Osteocyte (in vitro differentiated cells): ENCODE measurements around the gene CNPPD1. TPM values are rescaled to one million over a fixed set of nuclear protein-coding genes. Genes with fewer than 3 reads are reported as not detected.

Experiments
- DNase-seq: peaks from one replicate; pipeline ENCODE4 v3.0.0; 2021; ENCODE audit warnings: mixed read lengths; ENCODE audit not compliant: unreplicated experiment; ENCODE audit errors: extremely low spot score
- H3K27ac Mint-ChIP-seq: one replicate; pipeline ENCODE4 v1.8.0; 2021; ENCODE audit warnings: mild to moderate bottlenecking, mixed read lengths; ENCODE audit not compliant: unreplicated experiment
- H3K27me3 Mint-ChIP-seq: one replicate; pipeline ENCODE4 v1.8.0; 2021; ENCODE audit warnings: mixed read lengths; ENCODE audit not compliant: unreplicated experiment
- H3K36me3 Mint-ChIP-seq: one replicate; pipeline ENCODE4 v1.8.0; 2021; ENCODE audit warnings: mixed read lengths; ENCODE audit not compliant: unreplicated experiment
- H3K4me1 Mint-ChIP-seq: one replicate; pipeline ENCODE4 v1.8.0; 2021; ENCODE audit warnings: mixed read lengths; ENCODE audit not compliant: unreplicated experiment
- H3K4me3 Mint-ChIP-seq: one replicate; pipeline ENCODE4 v1.8.0; 2021; ENCODE audit warnings: mild to moderate bottlenecking, moderate library complexity, mixed read lengths; ENCODE audit not compliant: unreplicated experiment
- H3K9me3 Mint-ChIP-seq: one replicate; pipeline ENCODE4 v1.8.0; 2021; ENCODE audit warnings: mixed read lengths; ENCODE audit not compliant: unreplicated experiment
- total RNA-seq: library from RNA; stranded (reverse); gene quantifications from 2 replicates; pipeline ENCODE4 v1.2.1, GENCODE V29; 2021
- TF ChIP-seq, protein P1 (sequence below): fragments of 200-600 bp; sonication (generic); IDR thresholded peaks from 2 replicates; pipeline ENCODE4 v1.5.0; 2021; ENCODE audit warnings: antibody characterized with exemption, mild to moderate bottlenecking, moderate library complexity

Gene CNPPD1
- total RNA-seq, 1 donor from 2014 or later = 45.7 TPM

DNA sequence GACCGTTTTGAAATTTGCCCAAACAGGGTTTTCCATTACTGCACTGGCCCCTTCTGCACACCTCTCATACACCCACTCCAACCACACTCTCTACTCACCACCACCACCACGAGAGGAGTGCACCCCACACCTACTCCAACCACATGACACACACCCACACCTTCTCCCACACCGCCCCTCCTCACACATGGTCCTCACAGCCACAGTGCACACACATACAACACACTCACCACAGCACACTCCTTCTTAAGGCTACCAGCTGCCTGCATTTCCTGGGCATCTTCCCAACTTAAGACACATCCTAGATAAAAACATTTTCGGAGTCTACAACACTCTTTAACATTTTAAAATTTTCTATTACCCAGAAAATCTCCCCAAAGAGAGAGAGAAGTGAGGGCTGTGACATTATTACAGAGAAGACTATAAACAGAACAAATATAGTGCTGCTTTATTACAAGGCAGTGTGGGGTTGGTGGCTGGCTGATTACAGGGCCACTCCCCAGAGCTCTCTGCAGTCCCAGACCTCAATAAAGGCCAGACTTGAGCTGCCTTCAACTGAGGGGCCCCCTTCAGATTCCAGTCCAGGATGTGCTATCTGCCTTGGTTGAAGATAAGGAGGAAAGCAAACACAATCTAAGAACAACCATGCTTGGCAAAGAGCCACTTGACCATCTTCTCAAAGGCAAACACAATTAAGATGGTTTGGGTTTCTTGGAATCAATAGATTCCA, 52.2 kb downstream of the CNPPD1 start:
- no peak for DNase-seq
- TF ChIP-seq, protein P1, sequence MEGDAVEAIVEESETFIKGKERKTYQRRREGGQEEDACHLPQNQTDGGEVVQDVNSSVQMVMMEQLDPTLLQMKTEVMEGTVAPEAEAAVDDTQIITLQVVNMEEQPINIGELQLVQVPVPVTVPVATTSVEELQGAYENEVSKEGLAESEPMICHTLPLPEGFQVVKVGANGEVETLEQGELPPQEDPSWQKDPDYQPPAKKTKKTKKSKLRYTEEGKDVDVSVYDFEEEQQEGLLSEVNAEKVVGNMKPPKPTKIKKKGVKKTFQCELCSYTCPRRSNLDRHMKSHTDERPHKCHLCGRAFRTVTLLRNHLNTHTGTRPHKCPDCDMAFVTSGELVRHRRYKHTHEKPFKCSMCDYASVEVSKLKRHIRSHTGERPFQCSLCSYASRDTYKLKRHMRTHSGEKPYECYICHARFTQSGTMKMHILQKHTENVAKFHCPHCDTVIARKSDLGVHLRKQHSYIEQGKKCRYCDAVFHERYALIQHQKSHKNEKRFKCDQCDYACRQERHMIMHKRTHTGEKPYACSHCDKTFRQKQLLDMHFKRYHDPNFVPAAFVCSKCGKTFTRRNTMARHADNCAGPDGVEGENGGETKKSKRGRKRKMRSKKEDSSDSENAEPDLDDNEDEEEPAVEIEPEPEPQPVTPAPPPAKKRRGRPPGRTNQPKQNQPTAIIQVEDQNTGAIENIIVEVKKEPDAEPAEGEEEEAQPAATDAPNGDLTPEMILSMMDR = no peak
- Mint-ChIP-seq H3K9me3 (no peaks in the 10 kb centered on the region), H3K4me3 (no peak overlapping the region), H3K27me3 (no peaks in the 10 kb centered on the region), H3K36me3 (peaks cover 5% of the 10 kb centered on the region), H3K27ac (no peak overlapping the region), H3K4me1 (peaks cover 16% of the 10 kb centered on the region)

DNA sequence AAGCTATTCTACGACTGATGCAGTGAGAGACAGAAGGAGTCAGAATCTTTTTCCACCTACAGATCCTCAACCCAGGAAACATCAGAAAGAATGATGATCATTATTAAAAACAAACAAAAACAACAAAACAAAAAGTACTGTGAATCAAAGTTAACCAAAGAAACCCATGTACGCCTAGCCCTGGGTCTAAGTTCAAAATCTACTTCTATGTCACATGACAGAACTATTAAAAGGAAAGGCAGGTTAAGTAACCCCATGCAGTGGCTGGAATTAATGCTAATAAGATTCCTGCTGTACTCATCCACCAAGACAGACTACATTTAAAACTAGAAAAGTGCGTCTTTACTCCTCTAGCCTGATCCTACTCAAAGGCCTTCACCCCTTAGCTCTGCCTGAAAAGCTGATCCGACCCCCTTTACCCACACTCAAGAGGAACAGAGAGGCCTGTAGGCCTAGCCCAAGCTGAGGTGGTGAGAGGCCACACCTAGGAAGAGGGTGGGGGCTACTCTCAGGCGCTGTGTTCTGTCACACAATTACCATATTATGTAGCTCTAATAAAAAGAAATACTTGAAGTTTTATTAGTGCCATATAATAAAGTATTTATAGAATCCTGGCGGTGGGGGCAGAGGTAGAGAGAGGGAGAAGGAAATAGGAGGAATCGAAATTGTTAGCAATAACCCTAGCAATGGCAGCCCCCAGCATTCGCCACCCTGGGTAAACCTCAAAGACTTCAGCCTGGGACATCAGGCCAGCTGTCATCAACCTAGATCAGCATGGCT, 53.2 kb downstream of the CNPPD1 start:
- H3K36me3 Mint-ChIP-seq = peaks cover 2% of the 10 kb centered on the region
- peaks cover 16% of the 10 kb centered on the region for H3K4me1 Mint-ChIP-seq
- H3K27ac Mint-ChIP-seq = no peak overlapping the region
- no peak for DNase-seq
- no peaks in the 10 kb centered on the region for H3K9me3 Mint-ChIP-seq
- no peaks in the 10 kb centered on the region for H3K27me3 Mint-ChIP-seq
- no peak overlapping the region for H3K4me3 Mint-ChIP-seq
- TF ChIP-seq, protein P1 = no peak

DNA sequence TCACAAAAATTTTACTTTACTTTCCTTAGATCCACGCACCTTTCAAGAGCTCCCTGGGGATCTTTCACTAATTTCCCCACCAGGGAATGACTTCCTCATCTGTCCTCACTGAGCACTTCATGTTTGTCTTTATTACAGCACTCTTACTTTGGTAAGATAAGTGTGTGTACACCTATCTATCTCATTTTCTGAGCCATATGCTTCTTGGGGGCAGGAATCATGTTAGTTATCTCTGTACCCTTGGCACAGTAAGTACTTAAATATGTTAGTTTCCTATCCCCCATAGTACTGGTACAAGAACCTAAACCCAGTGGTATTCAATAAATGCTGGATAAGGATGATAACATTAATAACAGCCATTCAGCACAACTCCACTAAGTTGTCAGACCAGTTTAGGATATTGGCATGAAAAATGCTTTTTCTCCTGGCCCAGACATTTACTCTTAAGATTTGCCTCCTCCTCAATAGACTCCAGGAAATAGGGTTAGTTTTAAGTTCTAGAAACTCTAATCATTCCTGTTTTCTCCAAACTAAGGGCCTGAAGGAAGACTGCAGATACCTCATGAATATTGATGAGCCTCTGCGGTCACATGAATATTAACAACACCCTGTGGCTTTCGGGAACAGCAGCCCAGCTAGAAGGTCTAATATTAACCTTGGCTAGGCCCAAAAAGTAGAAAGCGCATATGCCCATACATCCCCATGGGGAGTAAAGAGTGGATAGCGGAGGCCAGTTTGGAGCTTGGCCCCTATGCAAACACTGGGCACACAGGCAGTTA, 54.3 kb downstream of the CNPPD1 start:
- peaks cover 2% of the 10 kb centered on the region for H3K36me3 Mint-ChIP-seq
- DNase-seq = no peak
- H3K4me3 Mint-ChIP-seq = no peak overlapping the region
- no peak overlapping the region for H3K27ac Mint-ChIP-seq
- no peaks in the 10 kb centered on the region for H3K27me3 Mint-ChIP-seq
- H3K4me1 Mint-ChIP-seq = peaks cover 16% of the 10 kb centered on the region
- TF ChIP-seq, protein P1 = no peak
- H3K9me3 Mint-ChIP-seq = no peaks in the 10 kb centered on the region

Other genes with a start within 250 kb of the CNPPD1 start
- gene CDK5R2, start 217.3 kb downstream of the CNPPD1 start, total RNA-seq = not detected in 2 replicates
- gene FEV, start 191.7 kb downstream of the CNPPD1 start, total RNA-seq = not detected in 2 replicates
- not detected in 2 replicates for gene CRYBA2, start 183.5 kb downstream of the CNPPD1 start, total RNA-seq
- gene CFAP65, start 135.4 kb downstream of the CNPPD1 start, total RNA-seq = not detected in 2 replicates
- gene IHH, start 116.0 kb downstream of the CNPPD1 start, total RNA-seq = 0.18 TPM in 1 of 2 replicates, not detected in the other
- gene NHEJ1, start 16.1 kb downstream of the CNPPD1 start, total RNA-seq = 18.0 and 19.3 TPM in 2 replicates
- gene SLC23A3, start 6.9 kb downstream of the CNPPD1 start, total RNA-seq = 2.8 and 5.2 TPM in 2 replicates
- 101 and 110 TPM in 2 replicates for gene RETREG2, start 1.4 kb upstream of the CNPPD1 start, total RNA-seq
- 30.0 and 31.4 TPM in 2 replicates for gene ZFAND2B, start 29.9 kb upstream of the CNPPD1 start, total RNA-seq
- gene ABCB6, start 42.0 kb upstream of the CNPPD1 start, total RNA-seq = 27.5 and 30.0 TPM in 2 replicates
- 83.6 and 95.2 TPM in 2 replicates for gene ATG9A, start 52.7 kb upstream of the CNPPD1 start, total RNA-seq
- 44.8 and 55.6 TPM in 2 replicates for gene ANKZF1, start 52.9 kb upstream of the CNPPD1 start, total RNA-seq
- gene GLB1L, start 68.5 kb upstream of the CNPPD1 start, total RNA-seq = 8.8 and 9.6 TPM in 2 replicates
- 28.3 and 29.4 TPM in 2 replicates for gene STK16, start 68.6 kb upstream of the CNPPD1 start, total RNA-seq
- not detected in 2 replicates for gene TUBA4B, start 76.3 kb upstream of the CNPPD1 start, total RNA-seq
- gene TUBA4A, start 77.0 kb upstream of the CNPPD1 start, total RNA-seq = 6.9 and 7.9 TPM in 2 replicates
- 38.6 and 43.3 TPM in 2 replicates for gene DNAJB2, start 102.4 kb upstream of the CNPPD1 start, total RNA-seq
- gene PTPRN, start 132.5 kb upstream of the CNPPD1 start, total RNA-seq = 0.24 TPM in 1 of 2 replicates, not detected in the other
- not detected in 2 replicates for gene RESP18, start 155.8 kb upstream of the CNPPD1 start, total RNA-seq
- gene DNPEP, start 211.0 kb upstream of the CNPPD1 start, total RNA-seq = 58.1 and 73.2 TPM in 2 replicates
- not detected in 2 replicates for gene DES, start 241.5 kb upstream of the CNPPD1 start, total RNA-seq